HG03520 (cell line): ENCODE results near the gene NDRG2.
A peak's percentile ranks its signal among the peaks of the same experiment; 100 is the strongest.
"Not testable (repeated sequence)": the region's sequence is repeated elsewhere in the genome, so short reads cannot be mapped to it uniquely, and the experiment has no call there.

Experiments used
- ATAC-seq: cut with Tn5 transposase; IDR thresholded peaks from one replicate; pipeline ENCODE4 v1.9.1; 2021; ENCODE audit warnings: mild to moderate bottlenecking, moderate library complexity; ENCODE audit not compliant: unreplicated experiment

NDRG2 gene

GRCh38 chr14:21016413-21017190, 8.3 kb downstream of the NDRG2 start:
- ATAC-seq, result no peak

- no peak for ATAC-seq
Measured at GRCh38 chr14:21015312-21015711, 9.5 kb downstream of the NDRG2 start.

GRCh38 chr14:21014761-21015190, 10.1 kb downstream of the NDRG2 start:
- no peak for ATAC-seq

GRCh38 chr14:21011136-21011535, 13.7 kb downstream of the NDRG2 start:
- no peak for ATAC-seq

- not testable (repeated sequence) for ATAC-seq
Measured at GRCh38 chr14:21009721-21010120, 15.1 kb downstream of the NDRG2 start.

- no peak for ATAC-seq
Measured at GRCh38 chr14:21003788-21004346, 21.0 kb downstream of the NDRG2 start.

GRCh38 chr14:21001218-21001617, 23.6 kb downstream of the NDRG2 start:
- ATAC-seq, result no peak

GRCh38 chr14:20999591-20999990, 25.3 kb downstream of the NDRG2 start:
- no peak for ATAC-seq

GRCh38 chr14:20998674-20999366, 26.0 kb downstream of the NDRG2 start, which contains the start of gene SLC39A2:
TSS of gene SLC39A2 (plus strand) at chr14:20999293. CDS start at chr14:20999447, 154 bp downstream.
- no peak for ATAC-seq

- ATAC-seq, result no peak
Measured at GRCh38 chr14:20998139-20998538, 26.7 kb downstream of the NDRG2 start.

- no peak for ATAC-seq
Measured at GRCh38 chr14:20997564-20997963, 27.3 kb downstream of the NDRG2 start.

GRCh38 chr14:20997115-20997514, 27.7 kb downstream of the NDRG2 start:
- no peak for ATAC-seq

GRCh38 chr14:20996521-20996920, 28.3 kb downstream of the NDRG2 start:
- ATAC-seq, result no peak

- ATAC-seq, result peak; percentile 93
Measured at GRCh38 chr14:20989787-20990600, 34.9 kb downstream of the NDRG2 start, which contains the start of gene METTL17. TSS of gene METTL17 (plus strand) at chr14:20989980. CDS start at chr14:20990003, 23 bp downstream.

- no peak for ATAC-seq
Measured at GRCh38 chr14:20989471-20989786, 35.4 kb downstream of the NDRG2 start.

- ATAC-seq, result no peak
Measured at GRCh38 chr14:20988717-20989470, 36.0 kb downstream of the NDRG2 start.

- ATAC-seq, result no peak
Measured at GRCh38 chr14:20986811-20987210, 38.0 kb downstream of the NDRG2 start.

GRCh38 chr14:20985650-20986049, 39.2 kb downstream of the NDRG2 start:
- not testable (repeated sequence) for ATAC-seq

- ATAC-seq, result no peak
Measured at GRCh38 chr14:20982646-20983369, 42.1 kb downstream of the NDRG2 start.

- no peak for ATAC-seq
Measured at GRCh38 chr14:20980906-20981305, 44.0 kb downstream of the NDRG2 start.
